Right cardiac atrium (tissue), 5 donors: Measurements from ENCODE around the gene BAG3. TPM values are rescaled to one million over a fixed set of nuclear protein-coding genes. Genes with fewer than 3 reads are reported as not detected.
"Not testable (repeated sequence)": the region's sequence is repeated elsewhere in the genome, so short reads cannot be mapped to it uniquely, and the experiment has no call there.

ENCODE experiments used
- ATAC-seq, 2 donors: fragments of 200-7000 bp; cut with Tn5 transposase; one replicate each; pipeline versions ENCODE4 v1.8.0 to v1.9.1; 2020; ENCODE audit warnings: moderate library complexity in 2 of 2, mild to moderate bottlenecking in 1 of 2
- DNase-seq, 3 donors: peaks; one replicate each; pipeline ENCODE4 v3.0.0-alpha.2; 2020
- H3K27ac ChIP-seq: one replicate; pipeline ENCODE4 v1.5.1; 2013; ENCODE audit warnings: mild to moderate bottlenecking, low read length, control low read depth, moderate library complexity
- H3K27me3 ChIP-seq: one replicate; pipeline ENCODE4 v1.6.1; 2013; ENCODE audit not compliant: control insufficient read depth, insufficient read depth
- H3K4me1 ChIP-seq: one replicate; pipeline ENCODE4 v1.6.1; 2013; ENCODE audit warnings: low read length; ENCODE audit not compliant: control insufficient read depth, insufficient read depth
- H3K4me3 ChIP-seq: one replicate; pipeline ENCODE4 v1.5.1; 2013; ENCODE audit warnings: low read length, control low read depth
- H3K9me3 ChIP-seq: one replicate; pipeline ENCODE4 v1.6.1; 2013; ENCODE audit warnings: low read length; ENCODE audit not compliant: control insufficient read depth
- WGBS: extraction: QIAGEN DNeasy Blood & Tissue Kit; methylation state at CpG from one replicate; pipeline ENCODE4 v1.1.7; 2013; 5-methylcytosine and 5-hydroxymethylcytosine counted together
- intact Hi-C, 4 donors: fragments of 100-400 bp; cut with DNase I; formaldehyde crosslinking; loops; one replicate each; pipeline versions ENCODE4 v1.11.0 to v1.14.0; 2022 to 2023
- polyA plus RNA-seq: library from polyadenylated mRNA; stranded (reverse); fragments of 200-250 nt; gene quantifications from one replicate; pipeline ENCODE4 v1.2.3, GENCODE V29; 2013
- total RNA-seq, 4 donors: library from RNA; stranded (reverse); fragmentation: NEBNext Ultra II Directional; extraction: Animal tissue kit (Norgen Biotek cat#: 25700); gene quantifications; one replicate each; pipeline ENCODE4 v1.2.1, GENCODE V29; 2021
- donor health status: healthy with polysubstance abuse.
- donor health status: DM: no; HTN: yes; CAD: no.
- donor health status: DM: no; HTN: no; CAD: no.
- donor health status: DM: no; HTN: yes; CAD: no; lungs with severe emphysema.
- donor health status: DM: yes; HTN: yes; CAD: no.

The BAG3 gene
- total and polyA plus RNA-seq, 5 donors, result 111 to 166 (median 134) TPM

DNA sequence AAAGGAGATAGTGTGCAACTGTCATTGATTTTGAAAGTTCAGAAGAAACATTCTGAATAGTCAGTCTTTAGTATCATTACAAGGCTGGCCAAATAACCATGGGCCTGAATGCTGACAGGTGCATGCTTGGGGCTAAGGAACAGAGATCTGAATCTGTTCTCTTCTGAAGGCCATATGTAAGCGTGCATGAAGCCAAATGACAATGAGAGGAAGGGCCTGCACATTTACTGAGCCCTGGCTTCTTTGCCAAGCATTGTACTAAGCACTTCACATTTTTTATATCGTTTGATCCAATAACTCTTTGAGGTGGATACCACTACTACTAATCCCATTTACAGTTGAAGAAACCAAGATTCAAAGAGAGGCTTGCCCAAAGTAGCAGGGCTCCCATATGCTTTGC, 32.0 kb upstream of the BAG3 start:
- no peaks in the 10 kb centered on the region for H3K27me3 ChIP-seq
- no peak overlapping the region for H3K27ac ChIP-seq
- no peak for DNase-seq
- no peaks in the 10 kb centered on the region for H3K9me3 ChIP-seq
- 75% methylated on average over 2 of the region's 2 CpGs for WGBS
- H3K4me1 ChIP-seq, result peaks cover 3% of the 10 kb centered on the region
- ATAC-seq, result peak in 1 of 2 donors; percentile 20
- intact Hi-C loops, result loop anchor here in 1 of 4 donors (10.0 kb wide), 1 partner anchor 246 kb away; no protein-coding TSS in a partner anchor
- no peak overlapping the region for H3K4me3 ChIP-seq

GRCh38 chr10:119619811-119620210, 31.4 kb upstream of the BAG3 start:
- not testable (repeated sequence) for H3K4me3 ChIP-seq, H3K27me3 ChIP-seq, H3K27ac ChIP-seq, ATAC-seq, H3K9me3 ChIP-seq, DNase-seq, H3K4me1 ChIP-seq
- intact Hi-C loops, result loop anchor here in 1 of 4 donors (10.0 kb wide), 1 partner anchor 245 kb away; no protein-coding TSS in a partner anchor
- WGBS, result 92% methylated on average over 8 of the region's 8 CpGs

- intact Hi-C loops, result no loop called here
- peaks cover 3% of the 10 kb centered on the region for H3K4me1 ChIP-seq
- H3K4me3 ChIP-seq, result no peak overlapping the region
- H3K27ac ChIP-seq, result no peak overlapping the region
- no peaks in the 10 kb centered on the region for H3K9me3 ChIP-seq
- ATAC-seq, result no peak
- WGBS, result 67% methylated on average over 10 of the region's 10 CpGs
- no peak for DNase-seq
- H3K27me3 ChIP-seq, result no peaks in the 10 kb centered on the region
Observed at GRCh38 chr10:119620241-119621077, 30.7 kb upstream of the BAG3 start.

DNA sequence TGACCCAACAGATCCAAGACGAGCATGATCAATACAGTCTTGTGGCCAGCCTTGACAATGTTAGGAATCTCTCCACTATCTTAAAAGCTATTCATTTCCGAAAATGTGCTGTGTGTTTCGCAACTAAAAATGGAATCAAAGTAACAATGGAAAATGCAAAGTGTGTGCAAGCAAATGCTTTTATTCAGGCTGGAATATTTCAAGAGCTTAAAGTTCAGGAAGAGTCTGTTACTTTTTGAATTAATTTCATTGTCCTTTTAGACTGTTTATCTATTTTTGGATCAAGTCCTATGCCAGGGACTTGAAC, 30.1 kb upstream of the BAG3 start:
- H3K27ac ChIP-seq, result no peak overlapping the region
- H3K4me1 ChIP-seq, result peaks cover 3% of the 10 kb centered on the region
- ATAC-seq (no peak), DNase-seq (no peak)
- H3K4me3 ChIP-seq, result no peak overlapping the region
- no peaks in the 10 kb centered on the region for H3K27me3 ChIP-seq
- no peaks in the 10 kb centered on the region for H3K9me3 ChIP-seq
- 62% methylated on average over 3 of the region's 3 CpGs for WGBS
- intact Hi-C loops, result no loop called here

GRCh38 chr10:119625570-119626280, 25.5 kb upstream of the BAG3 start:
- ATAC-seq, result no peak
- intact Hi-C loops, result no loop called here
- no peak for DNase-seq
- H3K4me3 ChIP-seq, result no peak overlapping the region
- H3K4me1 ChIP-seq, result no peaks in the 10 kb centered on the region
- no peak overlapping the region for H3K27ac ChIP-seq
- no peaks in the 10 kb centered on the region for H3K27me3 ChIP-seq
- no peaks in the 10 kb centered on the region for H3K9me3 ChIP-seq
- 93% methylated on average over 6 of the region's 6 CpGs for WGBS

DNA sequence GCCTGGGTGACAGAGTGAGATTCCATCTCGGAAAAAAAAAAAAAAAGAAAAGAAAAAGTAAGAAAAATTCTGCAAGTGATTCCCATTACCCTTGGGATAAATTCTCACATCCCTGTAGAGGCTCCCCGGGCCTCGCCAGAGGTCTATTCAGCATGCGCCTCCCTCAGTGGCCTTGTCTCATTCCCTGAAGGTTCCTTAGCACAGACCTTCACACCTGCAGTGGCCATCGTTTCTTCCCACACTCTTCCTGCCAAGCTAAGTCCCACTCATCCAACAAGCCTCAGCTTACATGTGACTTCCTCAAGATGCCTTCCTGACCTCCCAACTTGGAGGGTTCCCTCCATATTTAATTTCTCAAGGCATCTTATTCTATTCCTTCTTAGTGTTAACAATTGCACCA, 20.9 kb upstream of the BAG3 start:
- no peaks in the 10 kb centered on the region for H3K27me3 ChIP-seq
- 84% methylated on average over 5 of the region's 5 CpGs for WGBS
- ATAC-seq, result no peak
- H3K9me3 ChIP-seq, result no peaks in the 10 kb centered on the region
- no peak overlapping the region for H3K4me3 ChIP-seq
- no peaks in the 10 kb centered on the region for H3K4me1 ChIP-seq
- no peak overlapping the region for H3K27ac ChIP-seq
- intact Hi-C loops, result no loop called here
- no peak for DNase-seq

GRCh38 chr10:119633538-119634218, 17.5 kb upstream of the BAG3 start:
- DNase-seq (no peak), ATAC-seq (no peak)
- intact Hi-C loops, result no loop called here
- H3K4me3 ChIP-seq, result no peak overlapping the region
- 76% methylated on average over 3 of the region's 3 CpGs for WGBS
- no peaks in the 10 kb centered on the region for H3K9me3 ChIP-seq
- peak overlapping the region; percentile 58 for H3K27ac ChIP-seq
- no peaks in the 10 kb centered on the region for H3K27me3 ChIP-seq
- no peaks in the 10 kb centered on the region for H3K4me1 ChIP-seq

- no peaks in the 10 kb centered on the region for H3K27me3 ChIP-seq
- H3K4me3 ChIP-seq, result no peak overlapping the region
- DNase-seq (peak in 2 of 3 donors; percentile 57 to 68), ATAC-seq (peak; percentile 67 to 75)
- WGBS, result 50% methylated on average over 1 of the region's 1 CpG
- intact Hi-C loops, result no loop called here
- no peaks in the 10 kb centered on the region for H3K4me1 ChIP-seq
- H3K27ac ChIP-seq, result no peak overlapping the region
- no peaks in the 10 kb centered on the region for H3K9me3 ChIP-seq
Observed at GRCh38 chr10:119634219-119634544, 17.0 kb upstream of the BAG3 start.

GRCh38 chr10:119637631-119638030, 13.5 kb upstream of the BAG3 start:
- H3K27me3 ChIP-seq, result no peaks in the 10 kb centered on the region
- no peak overlapping the region for H3K4me3 ChIP-seq
- H3K27ac ChIP-seq, result no peak overlapping the region
- intact Hi-C loops, result no loop called here
- ATAC-seq, result no peak
- DNase-seq, result no peak
- H3K9me3 ChIP-seq, result no peaks in the 10 kb centered on the region
- no peaks in the 10 kb centered on the region for H3K4me1 ChIP-seq
- WGBS, result 75% methylated on average over 4 of the region's 4 CpGs

GRCh38 chr10:119638982-119639381, 12.2 kb upstream of the BAG3 start:
- H3K4me3 ChIP-seq, result no peak overlapping the region
- WGBS, result 61% methylated on average over 7 of the region's 7 CpGs
- intact Hi-C loops, result no loop called here
- H3K27ac ChIP-seq, result no peak overlapping the region
- no peaks in the 10 kb centered on the region for H3K9me3 ChIP-seq
- H3K27me3 ChIP-seq, result no peaks in the 10 kb centered on the region
- H3K4me1 ChIP-seq, result no peaks in the 10 kb centered on the region
- no peak for DNase-seq
- ATAC-seq, result no peak

DNA sequence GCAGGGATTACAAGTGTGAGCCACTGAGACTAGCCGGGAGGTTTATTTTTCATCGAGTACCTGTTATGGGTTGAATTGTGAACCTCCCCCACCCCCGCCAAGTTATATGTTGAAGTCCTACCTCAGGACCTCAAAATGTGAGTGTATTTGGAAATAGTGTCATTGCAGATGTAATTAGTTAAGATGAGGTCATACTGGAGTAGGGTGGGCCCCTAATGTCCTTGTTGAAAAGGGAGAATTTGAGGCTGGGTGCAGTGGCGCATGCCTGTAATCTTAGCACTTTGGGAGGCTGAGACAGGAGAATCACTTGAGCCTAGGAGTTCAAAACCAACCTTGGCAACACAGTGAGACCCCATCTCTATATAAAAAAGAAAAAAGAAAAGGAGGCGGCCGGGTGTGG, 10.8 kb upstream of the BAG3 start:
- 94% methylated on average over 6 of the region's 6 CpGs for WGBS
- intact Hi-C loops, result no loop called here

More for the DNA sequence above, 10.8 kb upstream of the BAG3 start:
- Histone ChIP-seq H3K4me1 (no peaks in the 10 kb centered on the region), H3K9me3 (no peaks in the 10 kb centered on the region), H3K27ac (no peak overlapping the region), H3K27me3 (no peaks in the 10 kb centered on the region), H3K4me3 (no peak overlapping the region)
- DNase-seq, result no peak
- no peak for ATAC-seq
